Measurements from ENCODE around the gene PPL.
"Not testable (repeated sequence)": the region's sequence is repeated elsewhere in the genome, so short reads cannot be mapped to it uniquely, and the experiment has no call there.

Gene PPL

GRCh38 chr16:4933433-4933832 lies 3.5 kb downstream of the PPL start:
- no peak for DNase-seq (ENCODE audit: low read depth in 2 of 2)

GRCh38 chr16:4931381-4931780 lies 5.6 kb downstream of the PPL start:
- no peak for DNase-seq (ENCODE audit: low read depth in 2 of 2)

GRCh38 chr16:4929619-4930018 lies 7.3 kb downstream of the PPL start:
- DNase-seq (ENCODE audit: low read depth in 2 of 2) = not testable (repeated sequence)

- DNase-seq (ENCODE audit: low read depth in 2 of 2) = no peak
These were observed 8.7 kb downstream of the PPL start for GRCh38 chr16:4928227-4928626.

- DNase-seq (ENCODE audit: low read depth in 2 of 2) = no peak
These were observed 9.3 kb downstream of the PPL start for GRCh38 chr16:4927661-4928060.

- DNase-seq (ENCODE audit: low read depth in 2 of 2) = no peak
These were observed 10.0 kb downstream of the PPL start for GRCh38 chr16:4926928-4927327.

GRCh38 chr16:4925791-4926190 lies 11.2 kb downstream of the PPL start:
- DNase-seq (ENCODE audit: low read depth in 2 of 2) = no peak

GRCh38 chr16:4925293-4925607 lies 11.7 kb downstream of the PPL start:
- DNase-seq (ENCODE audit: low read depth in 2 of 2) = no peak

GRCh38 chr16:4924593-4925292 lies 12.2 kb downstream of the PPL start:
- no peak for DNase-seq (ENCODE audit: low read depth in 2 of 2)

GRCh38 chr16:4923853-4924252 lies 13.1 kb downstream of the PPL start:
- no peak for DNase-seq (ENCODE audit: low read depth in 2 of 2)

- no peak for DNase-seq (ENCODE audit: low read depth in 2 of 2)
These were observed 14.1 kb downstream of the PPL start for GRCh38 chr16:4922721-4923342.

- DNase-seq (ENCODE audit: low read depth in 2 of 2) = no peak
These were observed 16.1 kb downstream of the PPL start for GRCh38 chr16:4920826-4921225.

GRCh38 chr16:4918781-4919251 lies 18.1 kb downstream of the PPL start:
- DNase-seq (ENCODE audit: low read depth in 2 of 2) = no peak

- DNase-seq (ENCODE audit: low read depth in 2 of 2) = no peak
These were observed 19.8 kb downstream of the PPL start for GRCh38 chr16:4917117-4917516.

GRCh38 chr16:4915226-4915761 lies 21.7 kb downstream of the PPL start:
- DNase-seq (ENCODE audit: low read depth in 2 of 2) = no peak

- DNase-seq (ENCODE audit: low read depth in 2 of 2) = no peak
These were observed 22.3 kb downstream of the PPL start for GRCh38 chr16:4914528-4915225.

- DNase-seq (ENCODE audit: low read depth in 2 of 2) = no peak
These were observed 23.0 kb downstream of the PPL start for GRCh38 chr16:4913774-4914525.

GRCh38 chr16:4913130-4913773 lies 23.7 kb downstream of the PPL start:
- DNase-seq (ENCODE audit: low read depth in 2 of 2) = no peak

- no peak for DNase-seq (ENCODE audit: low read depth in 2 of 2)
These were observed 25.0 kb downstream of the PPL start for GRCh38 chr16:4911970-4912386.

- no peak for DNase-seq (ENCODE audit: low read depth in 2 of 2)
These were observed 26.1 kb downstream of the PPL start for GRCh38 chr16:4910828-4911227.

GRCh38 chr16:4909825-4910224 lies 27.1 kb downstream of the PPL start:
- DNase-seq (ENCODE audit: low read depth in 2 of 2) = no peak
